A549 treated with GW870086 at 1 μM for 4 hours (cell line): ENCODE data around the gene SERPINB13. TPM values are rescaled to one million over a fixed set of nuclear protein-coding genes. Genes with fewer than 3 reads are reported as not detected.

Experiments
- total RNA-seq: library from RNA; stranded (reverse); fragments of 200-300 nt; extraction: Qiagen RNA extraction; gene quantifications from 5 replicates; pipeline ENCODE4 v1.2.3, GENCODE V29; 2022; ENCODE audit warnings: low read depth

Gene SERPINB13
- not detected in 5 replicates for total RNA-seq

DNA sequence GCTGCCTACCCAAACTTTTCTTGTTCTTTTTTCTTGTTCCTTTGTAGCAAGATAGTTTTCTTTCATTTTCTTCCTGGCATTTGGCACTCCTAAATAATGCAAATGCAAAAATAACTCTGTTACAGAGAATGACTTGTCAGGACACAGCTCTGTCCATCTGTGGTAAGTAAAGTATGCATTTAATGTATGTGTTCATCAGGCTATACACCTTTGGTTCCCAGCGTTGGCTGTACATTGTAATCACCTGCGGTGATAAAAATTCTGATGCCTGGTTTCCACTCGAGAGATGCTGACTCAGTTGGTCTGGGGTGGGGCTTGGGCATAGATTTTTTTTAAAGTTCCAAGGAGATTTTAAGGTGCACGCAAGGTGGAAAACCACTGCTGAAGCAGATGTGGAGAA is at the start of gene SERPINB13:
SERPINB13 (plus strand) TSS at position 378 of the 400 bp plus-strand sequence. CDS start 1,325 bp downstream, outside the sequence.

GRCh38 chr18:63542069-63542468 is 45.1 kb upstream of the SERPINB13 start, which contains the start of gene SERPINB12:
SERPINB12 (plus strand) TSS chr18:63542369; CDS start chr18:63556160, 13,791 bp downstream.

GRCh38 chr18:63644142-63644541 is 57.0 kb downstream of the SERPINB13 start, which contains the start of gene SERPINB4:
SERPINB4 (minus strand) TSS chr18:63644256; CDS start chr18:63643577, 679 bp downstream.

Other genes starting within 250 kb of the SERPINB13 start
- gene KDSR, start 220.1 kb upstream of the SERPINB13 start, total RNA-seq = 35.0 to 41.7 TPM (median 37.8 TPM) in 5 replicates
- 16.4 to 22.1 TPM (median 20.3 TPM) in 5 replicates for gene VPS4B, start 164.9 kb upstream of the SERPINB13 start, total RNA-seq
- gene SERPINB5, start 110.4 kb upstream of the SERPINB13 start, total RNA-seq = 0.07 to 0.13 TPM (median 0.10 TPM) in 4 of 5 replicates, not detected in the other
- not detected in 5 replicates for gene SERPINB12, start 45.0 kb upstream of the SERPINB13 start, total RNA-seq
- gene SERPINB4, start 56.9 kb downstream of the SERPINB13 start, total RNA-seq = 0.07 to 0.26 TPM (median 0.15 TPM) in 5 replicates
- 0.07 to 0.13 TPM (median 0.10 TPM) in 3 of 5 replicates, not detected in the others for gene SERPINB3, start 74.5 kb downstream of the SERPINB13 start, total RNA-seq
- 0.13 to 0.17 TPM (median 0.15 TPM) in 3 of 5 replicates, not detected in the others for gene SERPINB11, start 115.6 kb downstream of the SERPINB13 start, total RNA-seq
- 1.4 to 2.8 TPM (median 2.0 TPM) in 5 replicates for gene SERPINB7, start 188.1 kb downstream of the SERPINB13 start, total RNA-seq